Endothelial cell of umbilical vein (primary cell): Measurements from ENCODE around the gene DMRTB1. TPM values are rescaled to one million over a fixed set of nuclear protein-coding genes. Genes with fewer than 3 reads are reported as not detected.

Source experiments
- BruUV-seq: library from RNA; stranded (reverse); fragments of 400-500 nt; replicated peaks from 2 replicates; lab custom pipeline; 2021; lab: Mats Ljungman, UMichigan
- CTCF ChIA-PET: fragments of 300-600, 350-600 bp; sonication (Branson Sonifier 250); formaldehyde crosslinking; loops from one replicate; lab custom pipeline; 2021; ENCODE audit warnings: antibody characterized with exemption, inconsistent platforms; lab: Charles Lee
- POLR2A ChIA-PET: fragments of 300-600, 350-600 bp; sonication (Branson Sonifier 250); formaldehyde crosslinking; loops from one replicate; lab custom pipeline; 2021; ENCODE audit warnings: antibody characterized with exemption, inconsistent platforms; lab: Charles Lee
- DNase-seq: peaks from one replicate; pipeline ENCODE4 v3.0.0-alpha.2; 2011; ENCODE audit warnings: low read depth, low spot score
- FAIRE-seq: peaks from 2 replicates; lab custom pipeline; 2011; peaks lifted over from hg19 to GRCh38; lab: Jason Lieb, UNC
- H2AFZ ChIP-seq: 2 replicates; pipeline ENCODE4 v1.6.0; 2012; ENCODE audit warnings: low read depth, low read length, control low read depth, inconsistent platforms
- H3K27ac ChIP-seq: 2 replicates; pipeline ENCODE4 v1.5.1; 2011; ENCODE audit warnings: low read depth, mild to moderate bottlenecking, control low read depth, low read length, moderate library complexity; ENCODE audit not compliant: insufficient read depth
- H3K27me3 ChIP-seq, 2 experiments: 2 replicates each; pipeline versions ENCODE4 v1.6.0 to v1.6.1; 2011; ENCODE audit warnings: low read length in 2 of 2, mixed read lengths in 1 of 2; ENCODE audit not compliant: control insufficient read depth in 2 of 2, insufficient read depth in 2 of 2
- H3K36me3 ChIP-seq, 2 experiments: 2 replicates in 1 of 2; 3 replicates in 1 of 2; pipeline ENCODE4 v1.5.1; 2011; ENCODE audit warnings: low read length in 2 of 2, mild to moderate bottlenecking in 1 of 2, moderate library complexity in 1 of 2; ENCODE audit not compliant: control insufficient read depth in 2 of 2, insufficient read depth in 2 of 2; ENCODE audit errors: extremely low read depth in 1 of 2
- H3K4me1 ChIP-seq: 3 replicates; pipeline ENCODE4 v1.5.1; 2011; ENCODE audit warnings: mild to moderate bottlenecking, low read length; ENCODE audit not compliant: control insufficient read depth, insufficient read depth; ENCODE audit errors: extremely low read depth
- H3K4me2 ChIP-seq: 2 replicates; pipeline ENCODE4 v1.6.1; 2011; ENCODE audit warnings: low read length, control low read depth, mixed read lengths; ENCODE audit not compliant: insufficient read depth
- H3K4me3 ChIP-seq, 3 experiments: fragments of 200-600 bp in 1 of 3; sonication (generic), shearing (Covaris generic) in 1 of 3; replicated peaks in 1 of 3; 2 replicates each; pipeline ENCODE4 v1.5.1; 2011 to 2016; ENCODE audit warnings: control low read depth in 3 of 3, low read length in 3 of 3, mild to moderate bottlenecking in 2 of 3, inconsistent platforms in 1 of 3, low read depth in 1 of 3, moderate library complexity in 1 of 3; ENCODE audit not compliant: insufficient read depth in 1 of 3
- H3K79me2 ChIP-seq: 2 replicates; pipeline ENCODE4 v1.6.0; 2012; ENCODE audit warnings: low read length, inconsistent platforms; ENCODE audit not compliant: control insufficient read depth, insufficient read depth
- H3K9ac ChIP-seq: replicated peaks from 2 replicates; pipeline ENCODE3; 2011; ENCODE audit warnings: low read length, control low read depth; ENCODE audit not compliant: insufficient read depth; ENCODE audit errors: extremely low read depth
- H3K9me1 ChIP-seq: replicated peaks from 3 replicates; pipeline ENCODE4 v1.6.0; 2011; ENCODE audit warnings: mild to moderate bottlenecking, low read length; ENCODE audit not compliant: control insufficient read depth, insufficient read depth; ENCODE audit errors: extremely low read depth
- H3K9me3 ChIP-seq: replicated peaks from 2 replicates; pipeline ENCODE4 v1.5.1; 2012; ENCODE audit warnings: low read length, inconsistent platforms; ENCODE audit not compliant: control insufficient read depth, insufficient read depth
- H4K20me1 ChIP-seq: replicated peaks from 2 replicates; pipeline ENCODE3; 2011; ENCODE audit warnings: mild to moderate bottlenecking, low read length; ENCODE audit not compliant: control insufficient read depth, insufficient read depth; ENCODE audit errors: extremely low read depth
- CTCF ChIP-seq, 2 donors: IDR thresholded peaks; 1 replicate in 1 of 2; 2 replicates in 1 of 2; pipeline ENCODE4 v1.5.1; 2011; ENCODE audit warnings: low read length in 2 of 2, mild to moderate bottlenecking in 2 of 2, moderate library complexity in 2 of 2, control low read depth in 1 of 2, inconsistent platforms in 1 of 2, low read depth in 1 of 2; ENCODE audit not compliant: insufficient read depth in 1 of 2; ENCODE audit errors: extremely low read depth in 1 of 2
- EZH2 ChIP-seq: IDR thresholded peaks from 2 replicates; pipeline ENCODE4 v1.6.1; 2012; ENCODE audit warnings: borderline replicate concordance, low read depth, mild to moderate bottlenecking, moderate library complexity, low read length, inconsistent platforms; ENCODE audit not compliant: severe bottlenecking
- FOS ChIP-seq: IDR thresholded peaks from 2 replicates; pipeline ENCODE4 v1.6.1; 2011; ENCODE audit warnings: mild to moderate bottlenecking, low read length, moderate library complexity, borderline replicate concordance; ENCODE audit not compliant: insufficient read depth
- GATA2 ChIP-seq: IDR thresholded peaks from 2 replicates; pipeline ENCODE4 v1.7.0; 2011; ENCODE audit warnings: low read depth, mild to moderate bottlenecking, moderate library complexity, mixed read lengths, low read length; ENCODE audit not compliant: insufficient read length, insufficient read depth
- JUN ChIP-seq: IDR thresholded peaks from 2 replicates; pipeline ENCODE4 v1.6.1; 2011; ENCODE audit warnings: borderline replicate concordance, low read depth; ENCODE audit not compliant: insufficient read length, insufficient read depth
- MYC ChIP-seq: IDR thresholded peaks from one replicate; pipeline ENCODE4 v1.6.1; 2011; ENCODE audit warnings: mild to moderate bottlenecking, low read depth, low read length
- POLR2A ChIP-seq: IDR thresholded peaks from 2 replicates; pipeline ENCODE4 v1.6.1; 2012; ENCODE audit warnings: low read depth, mild to moderate bottlenecking, control low read depth, low read length
- POLR2AphosphoS5 ChIP-seq: IDR thresholded peaks from 2 replicates; pipeline ENCODE4 v1.6.1; 2012; ENCODE audit warnings: low read depth, mild to moderate bottlenecking, control low read depth, low read length, moderate library complexity; ENCODE audit not compliant: insufficient read depth
- dilution Hi-C: fragments of 300-500 bp; cut with MboI; formaldehyde crosslinking; loops from one replicate; pipeline ENCODE4 v1.15.0; 2019; ENCODE audit warnings: low sequenced_read_pairs; ENCODE audit not compliant: extremely low pct_ligation_motif_present
- intact Hi-C: fragments of 100-400 bp; cut with micrococcal nuclease; formaldehyde crosslinking; loops from one replicate; pipeline ENCODE4 v1.10.0; 2022
- polyA plus RNA-seq, 4 experiments: library from polyadenylated mRNA; depleted of rRNA in 3 of 4; stranded (reverse) in 3 of 4; unstranded in 1 of 4; fragments of >200 nt; gene quantifications; 2 replicates each; pipeline versions ENCODE4 v1.2.1 to v1.2.3, GENCODE V29; 2011 to 2012; ENCODE audit warnings: missing spikeins in 1 of 4
- total RNA-seq: library from RNA; stranded (reverse); gene quantifications from 2 replicates; pipeline ENCODE4 v1.2.3, GENCODE V29; 2021
- TF ChIP-seq, protein P1 (sequence below): IDR thresholded peaks from 2 replicates; pipeline ENCODE4 v1.6.1; 2011; ENCODE audit not compliant: insufficient read depth, insufficient read length

Gene DMRTB1
- total and polyA plus RNA-seq, 2 donors (not counting 3 experiments of a cell fraction or from before 2014, with no cell fraction given) = not detected

- ChIA-PET POLR2A (no interaction called here), CTCF (interaction anchor here (1.0 kb wide), 1 partner anchor 31 kb away, joined by 3 read pairs; no protein-coding TSS in a partner anchor)
- intact Hi-C loops = no loop called here
- Histone ChIP-seq H3K79me2 (no peaks in the 10 kb centered on the region), H2AFZ (no peak overlapping the region), H3K9ac (no peak overlapping the region), H3K4me2 (no peak overlapping the region), H3K36me3 (no peaks in the 10 kb centered on the region), H3K27me3 (no peaks in the 10 kb centered on the region), H3K9me1 (no peaks in the 10 kb centered on the region), H3K4me3 (no peak overlapping the region), H4K20me1 (no peaks in the 10 kb centered on the region), H3K9me3 (no peaks in the 10 kb centered on the region), H3K4me1 (no peaks in the 10 kb centered on the region), H3K27ac (no peak overlapping the region)
- no peak for DNase-seq
- BruUV-seq = no TSS peak
- dilution Hi-C loops = no loop called here
- no peak for TF ChIP-seq POLR2A
- TF ChIP-seq CTCF (IDR thresholded peaks at IDR 0.05; ENCODE audit: extremely low read depth in 1 of 2, insufficient read depth in 1 of 2, low read depth in 1 of 2, low read length in 2 of 2) = no peak
- no peak for TF ChIP-seq MYC
- no peak for TF ChIP-seq JUN
- TF ChIP-seq, protein P1, sequence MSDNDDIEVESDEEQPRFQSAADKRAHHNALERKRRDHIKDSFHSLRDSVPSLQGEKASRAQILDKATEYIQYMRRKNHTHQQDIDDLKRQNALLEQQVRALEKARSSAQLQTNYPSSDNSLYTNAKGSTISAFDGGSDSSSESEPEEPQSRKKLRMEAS = no peak
- TF ChIP-seq EZH2 = no peak
- no peak for TF ChIP-seq POLR2AphosphoS5
- no peak for TF ChIP-seq FOS
- TF ChIP-seq GATA2 = no peak
- no peak for FAIRE-seq
Observed at GRCh38 chr1:53516181-53516580, 57.0 kb downstream of the DMRTB1 start.

Other genes with a start within 250 kb of the DMRTB1 start
- 58.7 and 60.1 TPM in 2 replicates for gene CZIB, start 238.8 kb upstream of the DMRTB1 start, total RNA-seq
- 62.8 and 65.9 TPM in 2 replicates for gene CZIB, start 238.8 kb upstream of the DMRTB1 start, polyA plus RNA-seq
- 59.8 and 60.1 TPM in 2 replicates for gene MAGOH, start 220.9 kb upstream of the DMRTB1 start, total RNA-seq
- 16.0 and 25.9 TPM in 2 replicates for gene MAGOH, start 220.9 kb upstream of the DMRTB1 start, polyA plus RNA-seq
- 57.1 and 62.2 TPM in 2 replicates for gene LRP8, start 131.3 kb upstream of the DMRTB1 start, total RNA-seq
- gene LRP8, start 131.3 kb upstream of the DMRTB1 start, polyA plus RNA-seq = 32.7 and 40.9 TPM in 2 replicates